AG09319 (cell line): Measurements from ENCODE around the gene CNTN4.

Experiments
- DNase-seq: peaks from one replicate; pipeline ENCODE4 v3.0.0-alpha.2; 2010; ENCODE audit warnings: low read depth; ENCODE audit errors: extremely low read depth
- CTCF ChIP-seq: IDR thresholded peaks from 2 replicates; pipeline ENCODE4 v1.5.1; 2011; ENCODE audit warnings: low read depth, mild to moderate bottlenecking, inconsistent platforms, low read length, moderate library complexity

CNTN4 gene

GRCh38 chr3:3071136-3071535, 972.5 kb downstream of the CNTN4 start:
- TF ChIP-seq CTCF: no peak
- no peak for DNase-seq

GRCh38 chr3:3074551-3075257, 976.0 kb downstream of the CNTN4 start:
- DNase-seq: no peak
- TF ChIP-seq CTCF: no peak

GRCh38 chr3:3080309-3080708, 981.6 kb downstream of the CNTN4 start:
- TF ChIP-seq CTCF: no peak
- DNase-seq: no peak

- no peak for TF ChIP-seq CTCF
- no peak for DNase-seq
Measured at GRCh38 chr3:3081381-3082233, 982.9 kb downstream of the CNTN4 start.

- TF ChIP-seq CTCF: no peak
Measured at GRCh38 chr3:3082234-3082924, 983.7 kb downstream of the CNTN4 start.

GRCh38 chr3:3084890-3085289, 986.2 kb downstream of the CNTN4 start:
- no peak for DNase-seq
- no peak for TF ChIP-seq CTCF

More at GRCh38 chr3:3082234-3082924, 983.7 kb downstream of the CNTN4 start:
- DNase-seq: no peak
